ENCODE measurements around the gene SMC1B. TPM values are rescaled to one million over a fixed set of nuclear protein-coding genes. Genes with fewer than 3 reads are reported as not detected.

The SMC1B gene
- total RNA-seq, 3 donors from 2014 or later (not counting 1 experiment from before 2014, with no cell fraction given) = 0.07 to 0.09 TPM; not detected in 1

DNA sequence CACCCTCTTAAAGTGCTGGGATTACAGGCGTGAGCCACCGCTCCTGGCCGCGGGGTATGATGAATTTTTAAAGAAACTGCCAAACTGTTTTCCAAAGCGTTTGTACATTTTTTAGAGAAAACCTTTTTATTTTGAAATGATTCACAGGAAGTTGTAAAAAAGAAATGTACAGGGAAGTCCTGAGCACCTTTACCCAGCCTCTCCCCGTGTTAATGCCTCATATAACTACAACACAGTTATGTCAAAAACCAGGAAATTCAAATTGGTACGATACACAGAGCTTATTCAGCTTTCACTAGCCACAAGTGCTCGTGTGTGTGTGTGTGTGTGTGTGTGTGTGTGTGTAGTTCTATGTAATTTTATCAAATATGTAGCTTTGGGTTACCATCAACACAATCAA is 110.6 kb downstream of the SMC1B start:
- TF ChIP-seq, protein P1, sequence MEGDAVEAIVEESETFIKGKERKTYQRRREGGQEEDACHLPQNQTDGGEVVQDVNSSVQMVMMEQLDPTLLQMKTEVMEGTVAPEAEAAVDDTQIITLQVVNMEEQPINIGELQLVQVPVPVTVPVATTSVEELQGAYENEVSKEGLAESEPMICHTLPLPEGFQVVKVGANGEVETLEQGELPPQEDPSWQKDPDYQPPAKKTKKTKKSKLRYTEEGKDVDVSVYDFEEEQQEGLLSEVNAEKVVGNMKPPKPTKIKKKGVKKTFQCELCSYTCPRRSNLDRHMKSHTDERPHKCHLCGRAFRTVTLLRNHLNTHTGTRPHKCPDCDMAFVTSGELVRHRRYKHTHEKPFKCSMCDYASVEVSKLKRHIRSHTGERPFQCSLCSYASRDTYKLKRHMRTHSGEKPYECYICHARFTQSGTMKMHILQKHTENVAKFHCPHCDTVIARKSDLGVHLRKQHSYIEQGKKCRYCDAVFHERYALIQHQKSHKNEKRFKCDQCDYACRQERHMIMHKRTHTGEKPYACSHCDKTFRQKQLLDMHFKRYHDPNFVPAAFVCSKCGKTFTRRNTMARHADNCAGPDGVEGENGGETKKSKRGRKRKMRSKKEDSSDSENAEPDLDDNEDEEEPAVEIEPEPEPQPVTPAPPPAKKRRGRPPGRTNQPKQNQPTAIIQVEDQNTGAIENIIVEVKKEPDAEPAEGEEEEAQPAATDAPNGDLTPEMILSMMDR (IDR thresholded peaks at IDR 0.05) = no peak
- H3K4me1 ChIP-seq (ENCODE audit: control insufficient read depth, insufficient read depth, low read length) = peaks cover 3% of the 10 kb centered on the region
- H3K36me3 Mint-ChIP-seq = no peaks in the 10 kb centered on the region
- peaks cover 5 to 7% of the 10 kb centered on the region in 2 donors for H3K27me3 Mint-ChIP-seq (ENCODE audit: low read depth in 2 of 2)
- no peak for ATAC-seq
- no peak overlapping the region for H3K27ac ChIP-seq (ENCODE audit: low read length)
- WGBS (ENCODE audit: insufficient coverage) = 76% methylated on average over 6 of the region's 8 CpGs
- H3K27ac Mint-ChIP-seq = no peak overlapping the region
- no peak overlapping the region for H3K4me3 Mint-ChIP-seq
- H3K36me3 ChIP-seq (ENCODE audit: control insufficient read depth, insufficient read depth, low read length) = no peaks in the 10 kb centered on the region
- DNase-seq = no peak
- no peaks in the 10 kb centered on the region for H3K9me3 ChIP-seq (ENCODE audit: control insufficient read depth, insufficient read depth, low read length)
- intact Hi-C loops (cut with micrococcal nuclease) = no loop called here
- H3K4me3 ChIP-seq (ENCODE audit: low read length) = no peak overlapping the region
- no peaks in the 10 kb centered on the region for H3K27me3 ChIP-seq (ENCODE audit: control insufficient read depth, insufficient read depth, low read length)
- H3K4me1 Mint-ChIP-seq = no peaks in the 10 kb centered on the region
- no peaks in the 10 kb centered on the region for H3K9me3 Mint-ChIP-seq

DNA sequence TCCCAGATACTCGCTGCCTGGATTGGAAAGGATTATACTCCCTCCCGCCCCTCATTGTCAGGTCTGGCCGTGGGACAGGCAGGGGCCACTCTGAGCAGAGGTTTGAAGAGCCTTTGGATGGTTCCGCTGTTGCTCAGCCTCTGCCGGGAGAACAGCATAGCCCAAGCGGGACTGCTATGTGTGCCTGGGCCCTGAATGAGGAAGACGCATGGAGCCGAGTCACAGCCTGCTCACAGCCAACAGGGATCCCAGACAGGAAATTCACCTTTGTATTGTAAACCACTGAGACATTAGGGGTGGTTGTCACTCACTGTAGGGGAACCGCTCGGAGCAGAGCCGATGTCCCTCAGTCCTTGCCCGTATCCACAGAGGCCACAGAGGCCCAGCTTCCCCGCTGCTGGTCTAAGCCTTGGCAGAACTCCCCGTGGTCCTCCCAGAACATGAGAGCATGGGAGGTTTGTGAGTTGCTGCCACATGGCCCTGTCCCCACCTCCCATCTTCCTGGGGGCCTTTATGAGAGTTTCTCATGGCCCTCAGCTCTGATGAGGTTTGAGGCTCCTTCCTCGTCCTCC is 114.4 kb downstream of the SMC1B start:
- Histone ChIP-seq H3K27ac (ENCODE audit: low read length) (no peak overlapping the region), H3K4me3 (ENCODE audit: low read length) (no peak overlapping the region), H3K27me3 (ENCODE audit: control insufficient read depth, insufficient read depth, low read length) (no peaks in the 10 kb centered on the region), H3K9me3 (ENCODE audit: control insufficient read depth, insufficient read depth, low read length) (no peaks in the 10 kb centered on the region), H3K4me1 (ENCODE audit: control insufficient read depth, insufficient read depth, low read length) (peaks cover 14% of the 10 kb centered on the region), H3K36me3 (ENCODE audit: control insufficient read depth, insufficient read depth, low read length) (no peaks in the 10 kb centered on the region)
- Mint-ChIP-seq H3K4me1 (peaks cover 7% of the 10 kb centered on the region in 2 donors), H3K27ac (no peak overlapping the region), H3K27me3 (ENCODE audit: low read depth in 2 of 2) (peaks cover 5 to 7% of the 10 kb centered on the region in 2 donors), H3K36me3 (no peaks in the 10 kb centered on the region), H3K9me3 (no peaks in the 10 kb centered on the region), H3K4me3 (no peak overlapping the region)
- DNase-seq (no peak), ATAC-seq (no peak)
- TF ChIP-seq, protein P1 (IDR thresholded peaks at IDR 0.05) = no peak
- intact Hi-C loops (cut with micrococcal nuclease) = no loop called here
- WGBS (ENCODE audit: insufficient coverage) = 85% methylated on average over 15 of the region's 15 CpGs

DNA sequence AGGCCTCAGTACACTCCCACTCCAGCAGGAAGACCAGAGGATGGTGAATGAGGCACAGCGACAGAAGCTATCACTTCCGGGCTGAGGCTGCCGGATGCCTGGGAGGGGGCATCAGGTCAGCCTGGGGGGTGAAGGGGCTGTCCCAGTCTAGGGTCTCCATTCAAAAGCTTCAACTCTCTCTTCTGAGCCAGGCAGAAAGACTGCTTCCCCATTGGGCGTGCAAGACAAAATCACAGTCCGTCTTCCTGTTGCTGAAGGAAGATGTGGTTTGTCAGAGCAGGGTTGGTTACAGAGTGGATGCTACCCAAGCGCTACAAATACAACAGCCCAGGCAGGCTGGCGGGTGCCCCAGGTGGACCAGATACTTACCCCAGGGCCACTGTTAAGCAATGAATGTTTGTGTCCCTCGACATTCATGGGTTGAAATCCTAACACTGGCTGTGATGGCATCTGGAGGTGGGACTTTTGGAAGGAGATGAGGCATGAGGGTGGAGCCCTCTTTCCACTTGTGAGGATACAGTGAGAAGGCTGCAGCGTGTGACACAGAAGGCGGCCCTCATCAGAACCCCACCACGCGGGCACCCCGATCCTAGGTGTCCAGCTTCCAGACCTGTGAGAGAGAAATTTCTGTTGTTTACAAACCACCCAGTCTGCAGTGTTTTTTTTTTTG is 116.6 kb downstream of the SMC1B start:
- Mint-ChIP-seq H3K27ac (no peak overlapping the region), H3K4me1 (peaks cover 7% of the 10 kb centered on the region in 2 donors), H3K9me3 (no peaks in the 10 kb centered on the region), H3K36me3 (no peaks in the 10 kb centered on the region), H3K27me3 (ENCODE audit: low read depth in 2 of 2) (peaks cover 2 to 7% of the 10 kb centered on the region in 2 donors), H3K4me3 (no peak overlapping the region)
- Histone ChIP-seq H3K36me3 (ENCODE audit: control insufficient read depth, insufficient read depth, low read length) (no peaks in the 10 kb centered on the region), H3K4me1 (ENCODE audit: control insufficient read depth, insufficient read depth, low read length) (peaks cover 21% of the 10 kb centered on the region), H3K27me3 (ENCODE audit: control insufficient read depth, insufficient read depth, low read length) (no peaks in the 10 kb centered on the region), H3K4me3 (ENCODE audit: low read length) (no peak overlapping the region), H3K27ac (ENCODE audit: low read length) (peak overlapping the region; percentile 46), H3K9me3 (ENCODE audit: control insufficient read depth, insufficient read depth, low read length) (no peaks in the 10 kb centered on the region)
- TF ChIP-seq, protein P1 (IDR thresholded peaks at IDR 0.05) = no peak
- intact Hi-C loops (cut with micrococcal nuclease) = no loop called here
- WGBS (ENCODE audit: insufficient coverage) = 44% methylated on average over 13 of the region's 13 CpGs
- ATAC-seq (peak; percentile 61 to 82 (median 71)), DNase-seq (peak in 1 of 2 donors; percentile 76)
